ENCODE results near the gene PPP1R14C. TPM values are rescaled to one million over a fixed set of nuclear protein-coding genes. Genes with fewer than 3 reads are reported as not detected.

PPP1R14C gene
- total and polyA plus RNA-seq, 8 donors, result 0.09 to 7.3 (median 0.74) TPM

DNA sequence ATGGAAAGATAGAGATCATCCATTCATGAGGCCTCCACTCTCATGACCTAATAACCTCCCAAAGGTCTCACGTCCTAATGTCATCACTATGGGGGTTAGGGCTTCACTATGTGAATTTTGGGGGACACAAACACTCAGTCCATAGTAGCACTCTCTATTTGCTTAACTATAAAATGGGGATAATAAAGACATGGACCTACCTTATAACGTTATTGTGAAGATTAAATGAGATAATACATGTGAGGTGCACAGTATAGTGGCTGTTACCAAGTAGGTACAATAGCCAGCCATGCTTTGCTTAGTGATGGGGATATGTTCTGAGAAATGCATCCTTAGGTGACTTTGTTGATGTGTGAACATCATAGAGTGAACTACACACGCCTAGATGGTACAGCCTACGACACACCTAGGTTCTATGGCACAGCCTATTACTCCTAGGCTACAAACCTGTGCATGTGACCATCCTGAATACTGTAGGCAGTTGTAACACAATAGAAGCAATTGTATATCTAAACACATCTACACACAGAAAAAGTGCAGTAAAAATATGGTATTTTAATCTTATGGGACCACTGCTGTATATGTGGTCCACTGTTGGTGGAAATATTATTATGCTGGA is 39.7 kb downstream of the PPP1R14C start:
- no peaks in the 10 kb centered on the region for H3K4me1 ChIP-seq
- no peak overlapping the region for H3K27ac ChIP-seq
- no peaks in the 10 kb centered on the region for H3K9me3 ChIP-seq
- DNase-seq (no peak), FAIRE-seq (no peak), ATAC-seq (no peak)
- no peaks in the 10 kb centered on the region for H3K27me3 ChIP-seq
- H3K36me3 ChIP-seq, result no peaks in the 10 kb centered on the region
- H3K4me3 ChIP-seq, result no peak overlapping the region
- WGBS, 2 donors, result 87 to 90% methylated on average over 4 of the region's 4 CpGs
- intact Hi-C loops (cut with DNase I), result no loop called here
- TF ChIP-seq, protein P1, sequence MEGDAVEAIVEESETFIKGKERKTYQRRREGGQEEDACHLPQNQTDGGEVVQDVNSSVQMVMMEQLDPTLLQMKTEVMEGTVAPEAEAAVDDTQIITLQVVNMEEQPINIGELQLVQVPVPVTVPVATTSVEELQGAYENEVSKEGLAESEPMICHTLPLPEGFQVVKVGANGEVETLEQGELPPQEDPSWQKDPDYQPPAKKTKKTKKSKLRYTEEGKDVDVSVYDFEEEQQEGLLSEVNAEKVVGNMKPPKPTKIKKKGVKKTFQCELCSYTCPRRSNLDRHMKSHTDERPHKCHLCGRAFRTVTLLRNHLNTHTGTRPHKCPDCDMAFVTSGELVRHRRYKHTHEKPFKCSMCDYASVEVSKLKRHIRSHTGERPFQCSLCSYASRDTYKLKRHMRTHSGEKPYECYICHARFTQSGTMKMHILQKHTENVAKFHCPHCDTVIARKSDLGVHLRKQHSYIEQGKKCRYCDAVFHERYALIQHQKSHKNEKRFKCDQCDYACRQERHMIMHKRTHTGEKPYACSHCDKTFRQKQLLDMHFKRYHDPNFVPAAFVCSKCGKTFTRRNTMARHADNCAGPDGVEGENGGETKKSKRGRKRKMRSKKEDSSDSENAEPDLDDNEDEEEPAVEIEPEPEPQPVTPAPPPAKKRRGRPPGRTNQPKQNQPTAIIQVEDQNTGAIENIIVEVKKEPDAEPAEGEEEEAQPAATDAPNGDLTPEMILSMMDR (IDR thresholded peaks at IDR 0.05), result no peak

- no peak for DNase-seq
- WGBS, 2 donors, result 76 to 81% methylated on average over 4 of the region's 4 CpGs
- Histone ChIP-seq H3K4me3 (no peak overlapping the region), H3K4me1 (no peaks in the 10 kb centered on the region), H3K9me3 (no peaks in the 10 kb centered on the region), H3K27me3 (no peaks in the 10 kb centered on the region), H3K27ac (no peak overlapping the region), H3K36me3 (no peaks in the 10 kb centered on the region)
- no peak for ATAC-seq
- TF ChIP-seq, protein P1 (IDR thresholded peaks at IDR 0.05), result no peak
- peak; percentile 34 for FAIRE-seq
- intact Hi-C loops (cut with DNase I), result no loop called here
Observed at GRCh38 chr6:150183105-150183504, 40.3 kb downstream of the PPP1R14C start.

- H3K9me3 ChIP-seq, result no peaks in the 10 kb centered on the region
- TF ChIP-seq, protein P1 (IDR thresholded peaks at IDR 0.05), result no peak
- no peaks in the 10 kb centered on the region for H3K4me1 ChIP-seq
- no peak overlapping the region for H3K4me3 ChIP-seq
- H3K27ac ChIP-seq, result no peak overlapping the region
- ATAC-seq, result no peak
- 83 to 85% methylated on average over 6 of the region's 6 CpGs for WGBS, 2 donors
- FAIRE-seq, result no peak
- no peaks in the 10 kb centered on the region for H3K27me3 ChIP-seq
- intact Hi-C loops (cut with DNase I), result no loop called here
- DNase-seq, result no peak
- no peaks in the 10 kb centered on the region for H3K36me3 ChIP-seq
Observed at GRCh38 chr6:150183966-150184365, 41.1 kb downstream of the PPP1R14C start.

GRCh38 chr6:150184850-150185731 is 42.2 kb downstream of the PPP1R14C start:
- DNase-seq, result no peak
- H3K4me3 ChIP-seq, result no peak overlapping the region
- H3K36me3 ChIP-seq, result no peaks in the 10 kb centered on the region
- no peak overlapping the region for H3K27ac ChIP-seq
- 52 to 63% methylated on average over 10 of the region's 10 CpGs for WGBS, 2 donors
- FAIRE-seq, result no peak
- no peaks in the 10 kb centered on the region for H3K4me1 ChIP-seq
- intact Hi-C loops (cut with DNase I), result no loop called here
- no peaks in the 10 kb centered on the region for H3K9me3 ChIP-seq
- H3K27me3 ChIP-seq, result no peaks in the 10 kb centered on the region
- ATAC-seq, result no peak
- TF ChIP-seq, protein P1 (IDR thresholded peaks at IDR 0.05), result no peak

GRCh38 chr6:150185732-150186117 is 42.9 kb downstream of the PPP1R14C start:
- FAIRE-seq (no peak), DNase-seq (no peak), ATAC-seq (peak in 2 of 4 donors; percentile 15 to 38)
- H3K4me3 ChIP-seq, result no peak overlapping the region
- no peaks in the 10 kb centered on the region for H3K4me1 ChIP-seq
- H3K9me3 ChIP-seq, result no peaks in the 10 kb centered on the region
- TF ChIP-seq, protein P1 (IDR thresholded peaks at IDR 0.05), result no peak
- no peaks in the 10 kb centered on the region for H3K36me3 ChIP-seq
- no peaks in the 10 kb centered on the region for H3K27me3 ChIP-seq
- H3K27ac ChIP-seq, result no peak overlapping the region
- 79 to 86% methylated on average over 8 of the region's 8 CpGs for WGBS, 2 donors
- intact Hi-C loops (cut with DNase I), result no loop called here
